DMS53 treated with DMSO at 0.1 percent for 48 hours (cell line): Measurements from ENCODE around the gene PTPRJ.
"Not testable (repeated sequence)": the region's sequence is repeated elsewhere in the genome, so short reads cannot be mapped to it uniquely, and the experiment has no call there.

Experiments used
- DNase-seq: peaks from one replicate; lab custom pipeline; 2025; ENCODE audit not compliant: unreplicated experiment; lab: John Stamatoyannopoulos, UW

The PTPRJ gene

GRCh38 chr11:48017105-48017830, 36.9 kb downstream of the PTPRJ start:
- no peak for DNase-seq

DNA sequence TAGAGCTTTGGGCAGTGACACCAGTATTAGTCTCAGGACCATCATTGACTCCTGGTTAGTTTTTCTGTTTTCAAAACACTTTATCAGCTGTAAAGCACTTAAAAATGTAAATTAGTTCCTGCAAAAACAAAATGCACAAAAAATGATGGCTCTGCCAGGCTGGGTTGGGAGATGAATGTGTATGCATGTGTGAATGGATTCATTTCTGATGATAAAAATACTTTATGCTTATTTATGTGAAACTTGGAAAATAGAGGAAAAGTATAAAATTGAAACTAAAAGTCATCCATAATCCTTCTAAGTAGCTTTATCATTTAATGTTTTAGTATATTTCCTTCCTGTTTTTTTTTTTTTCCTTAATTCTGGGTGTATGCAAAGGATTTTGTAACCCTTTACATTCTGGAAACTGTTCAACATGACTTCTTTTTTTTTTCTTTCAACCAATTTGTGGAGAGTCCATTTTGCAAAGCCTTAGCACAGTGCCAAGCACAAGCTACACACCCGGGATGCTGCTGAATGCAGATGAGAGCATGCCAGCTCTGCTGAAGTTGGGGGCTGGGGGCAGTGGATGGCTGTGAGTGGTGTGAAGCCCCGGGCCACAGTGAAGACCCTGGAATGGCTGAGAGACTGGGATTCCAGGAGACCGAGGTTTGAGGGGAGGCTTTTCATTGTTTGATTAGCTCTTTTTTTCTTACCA, 37.6 kb downstream of the PTPRJ start:
- no peak for DNase-seq

GRCh38 chr11:48018528-48019216, 38.3 kb downstream of the PTPRJ start:
- DNase-seq: no peak

- no peak for DNase-seq
Measured at GRCh38 chr11:48019217-48019584, 38.8 kb downstream of the PTPRJ start.

- DNase-seq: no peak
Measured at GRCh38 chr11:48019595-48019994, 39.2 kb downstream of the PTPRJ start.

DNA sequence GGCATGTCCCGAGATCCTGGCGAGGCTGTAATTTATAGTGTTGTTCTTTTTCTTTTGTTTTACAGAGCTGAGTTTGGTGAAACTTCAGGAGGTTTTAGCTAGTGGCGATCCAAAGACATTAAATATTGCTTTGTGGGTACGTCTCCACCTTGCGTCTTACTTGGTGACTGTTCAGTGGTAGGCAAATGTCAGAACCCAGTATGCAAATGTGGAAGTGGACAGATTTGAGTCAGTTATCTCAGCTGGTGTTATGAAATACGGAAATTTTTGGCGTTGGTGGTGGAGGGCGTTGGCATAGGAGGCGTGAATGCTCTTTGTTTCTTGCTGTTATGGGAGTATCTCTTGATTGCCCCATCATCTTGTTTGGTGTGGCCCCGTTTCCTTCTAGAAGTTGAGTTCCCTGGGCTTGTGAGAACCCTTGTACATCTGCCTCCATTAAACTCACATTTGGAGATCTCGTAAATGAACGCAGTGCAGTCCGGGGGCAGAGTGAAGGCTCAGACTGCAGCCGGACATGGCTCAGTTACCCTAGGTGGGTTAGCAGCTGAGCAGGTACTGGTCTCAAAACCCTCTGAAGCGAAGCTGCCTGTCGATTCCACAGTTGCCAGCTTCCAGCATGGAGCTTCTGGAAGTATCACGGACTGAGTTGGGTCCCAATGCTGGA, 39.9 kb downstream of the PTPRJ start:
- DNase-seq: no peak

DNA sequence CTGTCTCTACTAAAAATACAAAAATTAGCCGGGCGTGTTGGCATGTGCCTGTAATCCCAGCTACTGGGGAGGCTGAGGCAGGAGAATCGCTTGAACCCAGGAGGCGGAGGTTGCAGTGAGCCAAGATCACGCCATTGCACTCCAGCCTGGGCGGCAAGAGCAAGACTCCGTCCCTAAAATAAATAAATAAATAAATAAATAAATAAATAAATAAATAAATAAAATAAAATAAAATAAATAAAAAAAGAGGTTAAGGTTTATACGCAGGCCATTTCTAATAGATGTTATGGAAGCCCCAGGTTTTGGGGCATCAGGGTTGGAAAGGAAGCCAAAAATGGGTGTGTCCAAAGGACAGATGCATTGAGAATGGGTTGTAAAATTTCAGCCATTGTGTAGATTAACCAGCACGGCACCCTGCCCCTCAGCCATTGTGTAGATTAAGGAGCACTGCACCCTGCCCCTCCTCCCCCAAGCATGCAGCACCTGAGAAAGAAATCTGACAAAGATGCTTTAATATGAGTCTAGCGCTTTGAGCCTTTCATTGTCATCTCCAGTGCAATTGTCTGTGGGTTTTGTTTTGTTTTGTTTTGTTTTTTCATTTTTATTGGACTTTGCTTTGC, 41.0 kb downstream of the PTPRJ start:
- not testable (repeated sequence) for DNase-seq

- DNase-seq: no peak
Measured at GRCh38 chr11:48022445-48022844, 42.1 kb downstream of the PTPRJ start.

- DNase-seq: not testable (repeated sequence)
Measured at GRCh38 chr11:48023608-48024007, 43.2 kb downstream of the PTPRJ start.

- DNase-seq: no peak
Measured at GRCh38 chr11:48024635-48025071, 44.3 kb downstream of the PTPRJ start.

DNA sequence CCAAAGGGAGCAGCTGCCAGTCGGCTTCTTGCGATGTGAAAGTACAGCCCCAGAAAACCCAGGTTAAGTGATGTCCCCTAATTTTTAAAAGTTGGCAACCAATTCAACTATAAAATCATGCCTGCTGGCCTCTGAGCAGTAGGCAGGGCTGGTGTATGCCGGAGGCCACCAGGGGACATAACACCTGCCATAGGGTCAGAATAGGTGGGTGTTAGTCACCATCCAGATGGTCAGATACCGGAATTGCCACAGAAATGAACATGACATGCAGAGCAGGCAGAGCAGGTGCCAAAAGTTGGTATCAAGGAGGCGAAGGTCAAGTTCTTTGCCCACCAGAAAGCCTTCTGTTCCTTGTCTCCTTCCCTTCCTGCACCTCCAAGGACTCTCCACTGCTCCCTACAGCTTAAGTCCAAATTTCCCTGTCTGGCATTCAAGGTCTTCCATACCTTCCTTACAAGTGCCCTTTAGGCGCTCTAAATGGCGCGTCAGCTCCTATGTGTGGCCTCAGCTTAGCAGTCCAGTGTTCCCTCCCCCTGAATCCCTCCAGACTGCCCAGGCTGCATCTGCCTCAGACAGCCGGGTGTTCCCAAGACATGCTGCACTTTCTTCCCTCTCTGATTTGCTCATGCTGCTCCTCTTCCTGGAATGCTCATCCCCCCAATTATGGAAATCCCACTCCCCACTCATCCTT, 45.1 kb downstream of the PTPRJ start:
- no peak for DNase-seq

DNA sequence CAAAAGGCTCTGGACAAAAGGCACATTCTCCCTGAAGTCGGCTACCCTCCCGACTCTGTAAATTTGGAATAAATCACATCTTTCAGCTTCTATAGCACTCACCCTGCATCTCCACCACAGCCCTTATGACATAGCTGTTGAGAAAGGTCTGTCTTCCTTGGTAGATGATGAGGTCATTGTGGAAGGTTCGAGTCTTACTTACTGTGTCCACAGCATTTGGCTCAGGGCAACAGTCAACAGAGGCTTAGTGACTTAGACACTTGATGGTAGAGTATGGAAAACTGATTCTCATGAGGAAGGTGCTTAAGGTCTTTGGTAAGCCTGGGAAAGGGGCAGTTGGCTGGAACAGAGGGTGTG, 45.6 kb downstream of the PTPRJ start:
- no peak for DNase-seq

GRCh38 chr11:48028914-48029680, 48.7 kb downstream of the PTPRJ start:
- DNase-seq: no peak

GRCh38 chr11:48029681-48030290, 49.4 kb downstream of the PTPRJ start:
- no peak for DNase-seq

- DNase-seq: no peak
Measured at GRCh38 chr11:48031602-48032001, 51.2 kb downstream of the PTPRJ start.

DNA sequence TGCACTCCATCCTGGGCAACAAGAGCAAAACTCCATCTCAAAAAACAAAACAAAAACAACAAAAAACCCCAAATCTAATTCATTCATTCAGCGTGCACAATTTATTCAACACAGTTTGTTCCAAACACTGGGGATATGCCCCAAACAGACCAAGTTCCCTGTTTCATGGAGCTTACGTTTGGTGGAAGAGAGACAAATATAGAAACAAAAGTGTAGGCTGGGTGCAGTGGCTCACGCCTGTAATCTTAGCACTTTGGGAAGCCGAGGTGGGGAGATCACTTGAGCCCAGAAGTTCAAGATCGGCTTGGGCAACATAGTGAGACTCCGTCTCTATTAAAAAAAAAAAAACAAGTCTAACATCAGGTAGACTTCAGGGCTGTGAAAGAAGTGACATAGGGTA, 52.4 kb downstream of the PTPRJ start:
- no peak for DNase-seq

GRCh38 chr11:48033918-48034341, 53.6 kb downstream of the PTPRJ start:
- no peak for DNase-seq

GRCh38 chr11:48034926-48035871, 54.8 kb downstream of the PTPRJ start:
- no peak for DNase-seq
